HepG2 (cell line): Measurements from ENCODE around the gene MYH7B. TPM values are rescaled to one million over a fixed set of nuclear protein-coding genes. Genes with fewer than 3 reads are reported as not detected.

ENCODE experiments used
- ATAC-seq: fragments of 200-7000 bp; cut with Tn5 transposase; 3 replicates; pipeline ENCODE4 v1.9.1; 2020; ENCODE audit warnings: mild to moderate bottlenecking, moderate library complexity
- BruUV-seq: library from RNA; stranded (reverse); fragments of 400-500 nt; replicated peaks from 2 replicates; lab custom pipeline; 2021; lab: Mats Ljungman, UMichigan
- CTCF ChIA-PET: fragments of 300-600 bp; formaldehyde crosslinking; extraction: SDS; loops from one replicate; lab custom pipeline; 2021; ENCODE audit warnings: low total read pairs, inconsistent platforms, low intra/inter-chr PET ratio; lab: Yijun Ruan, JAX
- POLR2A ChIA-PET: fragments of 350-600 bp; sonication (Branson Sonifier 250); formaldehyde crosslinking; loops from one replicate; lab custom pipeline; 2020; ENCODE audit warnings: antibody characterized with exemption, inconsistent platforms; lab: Yijun Ruan, JAX
- DNase-seq: peaks from one replicate; pipeline ENCODE4 v3.0.0-alpha.2; 2015; ENCODE audit warnings: low spot score
- FAIRE-seq: peaks from 3 replicates; lab custom pipeline; 2011; peaks lifted over from hg19 to GRCh38; lab: Jason Lieb, UNC
- H2AFZ ChIP-seq: one replicate; pipeline ENCODE4 v1.6.1; 2011; ENCODE audit warnings: low read length, inconsistent platforms
- H3K27ac ChIP-seq: fragments of 300-600 bp; 3 replicates; pipeline ENCODE4 v1.8.0; 2011; ENCODE audit warnings: mixed run types, mild to moderate bottlenecking, mixed read lengths, low read length, inconsistent platforms; ENCODE audit not compliant: insufficient read depth; ENCODE audit errors: extremely low read length
- H3K27me3 ChIP-seq, 2 experiments: fragments of 200-600 bp in 1 of 2; 2 replicates in 1 of 2; 3 replicates in 1 of 2; pipeline versions ENCODE4 v1.6.0 to v1.8.0; 2011; ENCODE audit warnings: low read length in 2 of 2, mild to moderate bottlenecking in 2 of 2, moderate library complexity in 2 of 2, inconsistent platforms in 1 of 2; ENCODE audit not compliant: insufficient read depth in 2 of 2, control insufficient read depth in 1 of 2
- H3K36me3 ChIP-seq, 2 experiments: fragments of 200-600 bp in 1 of 2; replicated peaks in 1 of 2; 2 replicates in 1 of 2; 3 replicates in 1 of 2; pipeline versions ENCODE4 v1.5.1 to v1.8.0; 2011; ENCODE audit warnings: low read length in 2 of 2, inconsistent platforms in 1 of 2; ENCODE audit not compliant: insufficient read depth in 2 of 2, control insufficient read depth in 1 of 2
- H3K4me1 ChIP-seq: 2 replicates; pipeline ENCODE4 v1.5.1; 2012; ENCODE audit warnings: low read length, inconsistent platforms; ENCODE audit not compliant: insufficient read depth
- H3K4me2 ChIP-seq: 2 replicates; pipeline ENCODE4 v1.6.0; 2011; ENCODE audit warnings: low read depth, low read length, inconsistent platforms
- H3K4me3 ChIP-seq, 3 experiments: fragments of 200-600 bp in 1 of 3; sonication (generic), shearing (Covaris generic) in 1 of 3; replicated peaks in 1 of 3; 2 replicates each; pipeline ENCODE4 v1.5.1; 2011 to 2016; ENCODE audit warnings: low read length in 3 of 3, inconsistent platforms in 2 of 3, low read depth in 2 of 3, mild to moderate bottlenecking in 2 of 3, control low read depth in 1 of 3, mixed read lengths in 1 of 3; ENCODE audit not compliant: insufficient read depth in 1 of 3
- H3K79me2 ChIP-seq: one replicate; pipeline ENCODE4 v1.6.1; 2011; ENCODE audit warnings: low read length, inconsistent platforms; ENCODE audit not compliant: insufficient read depth
- H3K9ac ChIP-seq: 2 replicates; pipeline ENCODE4 v1.6.0; 2011; ENCODE audit warnings: mild to moderate bottlenecking, low read depth, low read length, inconsistent platforms; ENCODE audit not compliant: insufficient read depth
- H3K9me3 ChIP-seq: 2 replicates; pipeline ENCODE4 v1.5.1; 2012; ENCODE audit warnings: mild to moderate bottlenecking, low read length
- H4K20me1 ChIP-seq: 2 replicates; pipeline ENCODE4 v1.6.0; 2011; ENCODE audit warnings: inconsistent platforms, mild to moderate bottlenecking, low read length, moderate library complexity; ENCODE audit not compliant: insufficient read depth
- HNF4G ChIP-seq, 2 experiments: sonication (generic) in 1 of 2; formaldehyde crosslinking in 1 of 2; IDR thresholded peaks; 2 replicates each; pipeline versions ENCODE4 v1.4.0 to v1.6.1; 2011 to 2020; ENCODE audit warnings: borderline replicate concordance in 2 of 2, low read depth in 2 of 2, mild to moderate bottlenecking in 2 of 2, low read length in 1 of 2, missing genetic modification reagents in 1 of 2, moderate library complexity in 1 of 2
- KLF11 ChIP-seq: IDR thresholded peaks from 2 replicates; pipeline ENCODE4 v1.6.1; 2016; ENCODE audit warnings: missing compliant biosample characterization
- KLF13 ChIP-seq: sonication (generic); formaldehyde crosslinking; IDR thresholded peaks from 2 replicates; pipeline ENCODE4 v1.4.0; 2020; ENCODE audit warnings: mild to moderate bottlenecking, missing genetic modification reagents
- PCBP2 ChIP-seq: fragments of 200-400 bp; formaldehyde crosslinking; optimal IDR thresholded peaks from 2 replicates; pipeline ENCODE3; 2018; ENCODE audit warnings: low read length, low read depth; ENCODE audit not compliant: poor library complexity, severe bottlenecking
- PHB2 ChIP-seq: fragments of 450-650 bp; IDR thresholded peaks from 2 replicates; pipeline ENCODE4 v1.6.1; 2018; ENCODE audit not compliant: partially characterized antibody
- PLSCR1 ChIP-seq: sonication (generic); formaldehyde crosslinking; IDR thresholded peaks from 2 replicates; pipeline ENCODE4 v1.5.0; 2020; ENCODE audit warnings: missing genetic modification reagents, mild to moderate bottlenecking, borderline replicate concordance
- RARG ChIP-seq: sonication (generic); formaldehyde crosslinking; IDR thresholded peaks from 2 replicates; pipeline ENCODE4 v1.4.0; 2020; ENCODE audit warnings: low read depth, mild to moderate bottlenecking, missing genetic modification reagents
- SAFB2 ChIP-seq: sonication (generic); formaldehyde crosslinking; IDR thresholded peaks from 2 replicates; pipeline ENCODE4 v1.5.1; 2020; ENCODE audit warnings: missing genetic modification reagents, low read depth, mild to moderate bottlenecking, borderline replicate concordance
- SMAD1 ChIP-seq: sonication (generic); formaldehyde crosslinking; IDR thresholded peaks from 2 replicates; pipeline ENCODE4 v1.4.0; 2020; ENCODE audit warnings: missing genetic modification reagents, low read depth, mild to moderate bottlenecking, borderline replicate concordance
- SSRP1 ChIP-seq: IDR thresholded peaks from 2 replicates; pipeline ENCODE4 v1.6.1; 2016; ENCODE audit warnings: control low read depth
- TAF1 ChIP-seq: sonication (generic); formaldehyde crosslinking; IDR thresholded peaks from 2 replicates; pipeline ENCODE4 v1.4.0; 2020; ENCODE audit warnings: missing genetic modification reagents
- TCF7L2 ChIP-seq: IDR thresholded peaks from 2 replicates; pipeline ENCODE4 v1.6.1; 2011; ENCODE audit warnings: mild to moderate bottlenecking, low read depth, low read length, moderate library complexity
- ZBTB3 ChIP-seq: sonication (generic); formaldehyde crosslinking; IDR thresholded peaks from 2 replicates; pipeline ENCODE4 v1.4.0; 2020; ENCODE audit warnings: low read depth, mild to moderate bottlenecking, moderate library complexity, missing genetic modification reagents, borderline replicate concordance
- ZNF235 ChIP-seq: sonication (generic); formaldehyde crosslinking; IDR thresholded peaks from 2 replicates; pipeline ENCODE4 v1.8.1; 2023; ENCODE audit warnings: mild to moderate bottlenecking, missing genetic modification reagents, borderline replicate concordance
- ZNF260 ChIP-seq: sonication (generic); formaldehyde crosslinking; IDR thresholded peaks from 2 replicates; pipeline ENCODE4 v1.4.0; 2020; ENCODE audit warnings: missing genetic modification reagents, low read depth, mild to moderate bottlenecking, borderline replicate concordance
- ZNF30 ChIP-seq: sonication (generic); formaldehyde crosslinking; IDR thresholded peaks from 2 replicates; pipeline ENCODE4 v1.5.0; 2020; ENCODE audit warnings: mild to moderate bottlenecking, missing genetic modification reagents
- ZNF530 ChIP-seq: sonication (generic); formaldehyde crosslinking; IDR thresholded peaks from 2 replicates; pipeline ENCODE4 v1.5.0; 2020; ENCODE audit warnings: low read depth, mild to moderate bottlenecking, missing genetic modification reagents
- ZNF549 ChIP-seq: sonication (generic); formaldehyde crosslinking; IDR thresholded peaks from 2 replicates; pipeline ENCODE4 v1.5.0; 2020; ENCODE audit warnings: missing genetic modification reagents
- ZNF652 ChIP-seq: IDR thresholded peaks from 2 replicates; pipeline ENCODE4 v1.6.1; 2016; ENCODE audit warnings: low read depth, borderline replicate concordance
- ZNF703 ChIP-seq: sonication (generic); formaldehyde crosslinking; IDR thresholded peaks from 2 replicates; pipeline ENCODE4 v1.5.1; 2020; ENCODE audit warnings: missing genetic modification reagents, mild to moderate bottlenecking, moderate library complexity, borderline replicate concordance
- ZNF839 ChIP-seq: sonication (generic); formaldehyde crosslinking; IDR thresholded peaks from 2 replicates; pipeline ENCODE4 v1.4.0; 2020; ENCODE audit warnings: missing genetic modification reagents, mild to moderate bottlenecking, borderline replicate concordance
- WGBS: methylation state at CpG from one replicate; pipeline ENCODE4 v1.1.6; 2017; ENCODE audit warnings: low lambda C conversion rate; 5-methylcytosine and 5-hydroxymethylcytosine counted together
- in situ Hi-C: cut with HindIII; loops from 2 replicates; pipeline ENCODE4 v1.10.0; 2017; ENCODE audit warnings: low pct_unique_long_range_greater_than_20kb; ENCODE audit not compliant: extremely low pct_ligation_motif_present
- intact Hi-C: fragments of 100-400 bp; cut with micrococcal nuclease; formaldehyde crosslinking; loops from one replicate; pipeline ENCODE4 v1.10.0; 2022; ENCODE audit not compliant: unreplicated experiment
- polyA plus RNA-seq, 8 experiments: library from polyadenylated mRNA; depleted of rRNA in 3 of 8; stranded (reverse) in 7 of 8; unstranded in 1 of 8; fragments of >200 nt; fragmentation: Illumina TruSeq in 4 of 8; extraction: Trizol in 4 of 8; gene quantifications; 2 replicates each; pipeline versions ENCODE4 v1.2.1 to v1.2.3, GENCODE V29; 2011 to 2016; ENCODE audit warnings: low read depth in 4 of 8, missing spikeins in 1 of 8, mixed read lengths in 1 of 8; ENCODE audit not compliant: insufficient read depth in 1 of 8
- total RNA-seq, 5 experiments: library from RNA; depleted of rRNA; stranded (reverse); fragments of >200 nt; fragmentation: Illumina TruSeq; extraction: Trizol; gene quantifications; 2 replicates each; pipeline ENCODE4 v1.2.3, GENCODE V29; 2016; ENCODE audit warnings: low read depth in 1 of 5
- TF ChIP-seq, protein P1 (sequence below): sonication (generic); formaldehyde crosslinking; IDR thresholded peaks from 2 replicates; pipeline ENCODE4 v1.8.0; 2022; ENCODE audit warnings: missing genetic modification reagents, mild to moderate bottlenecking, moderate library complexity, borderline replicate concordance

MYH7B gene
- total and polyA plus RNA-seq, 2 of the 13 experiments (the other 11 are each of a cell fraction or from before 2014, with no cell fraction given), result 0.05 to 0.20 TPM

- TF ChIP-seq ZNF703, result no peak
- no peak for TF ChIP-seq HNF4G (IDR thresholded peaks at IDR 0.05; ENCODE audit: borderline replicate concordance, low read depth, low read length)
- TF ChIP-seq HNF4G (CRISPR knock-in tag; IDR thresholded peaks at IDR 0.05; ENCODE audit: borderline replicate concordance, low read depth), result no peak
- no peak for TF ChIP-seq SMAD1 (CRISPR knock-in tag)
- no peak for TF ChIP-seq ZBTB3 (CRISPR knock-in tag)
- TF ChIP-seq RARG (CRISPR knock-in tag), result no peak
- no peak for TF ChIP-seq ZNF30 (CRISPR knock-in tag)
- no peak for TF ChIP-seq ZNF839 (CRISPR knock-in tag)
- TF ChIP-seq PLSCR1 (CRISPR knock-in tag), result no peak
- TF ChIP-seq KLF11, result no peak
These were observed 42.8 kb downstream of the MYH7B start (continued) for GRCh38 chr20:34998331-34998950.

GRCh38 chr20:34999021-34999451 is 43.4 kb downstream of the MYH7B start:
- Histone ChIP-seq H3K4me2 (no peak overlapping the region), H3K27me3 (no peaks in the 10 kb centered on the region), H2AFZ (no peak overlapping the region), H3K4me1 (peaks cover 25% of the 10 kb centered on the region), H4K20me1 (no peaks in the 10 kb centered on the region; the same call in 1 of the 2 replicates), H3K9me3 (no peaks in the 10 kb centered on the region), H3K36me3 (peaks cover 46 to 60% of the 10 kb centered on the region in 2 experiments), H3K79me2 (no peaks in the 10 kb centered on the region), H3K4me3 (no peak overlapping the region), H3K9ac (no peak overlapping the region), H3K27ac (no peak overlapping the region)
- ChIA-PET POLR2A (interaction anchor here (0.7 to 2.1 kb wide), 3 partner anchors 31 to 123 kb away, joined by 3 to 9 read pairs (median 3); partner anchors contain the start of genes GSS and MYH7B), CTCF (no interaction called here)
- DNase-seq (no peak), FAIRE-seq (no peak), ATAC-seq (no peak)
- no TSS peak for BruUV-seq
- WGBS, result 96% methylated on average over 25 of the region's 25 CpGs
- in situ Hi-C loops, result no loop called here
- intact Hi-C loops, result no loop called here
- TF ChIP-seq PCBP2, result no peak
- no peak for TF ChIP-seq SAFB2
- no peak for TF ChIP-seq TAF1 (CRISPR knock-in tag)
- no peak for TF ChIP-seq PHB2
- TF ChIP-seq ZNF260, result no peak
- TF ChIP-seq, protein P1, sequence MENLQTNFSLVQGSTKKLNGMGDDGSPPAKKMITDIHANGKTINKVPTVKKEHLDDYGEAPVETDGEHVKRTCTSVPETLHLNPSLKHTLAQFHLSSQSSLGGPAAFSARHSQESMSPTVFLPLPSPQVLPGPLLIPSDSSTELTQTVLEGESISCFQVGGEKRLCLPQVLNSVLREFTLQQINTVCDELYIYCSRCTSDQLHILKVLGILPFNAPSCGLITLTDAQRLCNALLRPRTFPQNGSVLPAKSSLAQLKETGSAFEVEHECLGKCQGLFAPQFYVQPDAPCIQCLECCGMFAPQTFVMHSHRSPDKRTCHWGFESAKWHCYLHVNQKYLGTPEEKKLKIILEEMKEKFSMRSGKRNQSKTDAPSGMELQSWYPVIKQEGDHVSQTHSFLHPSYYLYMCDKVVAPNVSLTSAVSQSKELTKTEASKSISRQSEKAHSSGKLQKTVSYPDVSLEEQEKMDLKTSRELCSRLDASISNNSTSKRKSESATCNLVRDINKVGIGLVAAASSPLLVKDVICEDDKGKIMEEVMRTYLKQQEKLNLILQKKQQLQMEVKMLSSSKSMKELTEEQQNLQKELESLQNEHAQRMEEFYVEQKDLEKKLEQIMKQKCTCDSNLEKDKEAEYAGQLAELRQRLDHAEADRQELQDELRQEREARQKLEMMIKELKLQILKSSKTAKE (CRISPR knock-in tag), result no peak
- no peak for TF ChIP-seq ZNF530 (CRISPR knock-in tag)
- TF ChIP-seq TCF7L2, result no peak
- no peak for TF ChIP-seq ZNF652 (CRISPR knock-in tag)
- TF ChIP-seq ZNF235 (CRISPR knock-in tag), result 0 out of 2 replicates have a peak, but pooled peaks have one; percentile 36
- TF ChIP-seq ZNF549, result no peak
- 0 out of 2 replicates have a peak, but pooled peaks have one; percentile 51 for TF ChIP-seq SSRP1 (CRISPR knock-in tag)
- TF ChIP-seq KLF13 (CRISPR knock-in tag), result no peak
